GM12878 (cell line): Measurements from ENCODE around the gene HTR7. TPM values are rescaled to one million over a fixed set of nuclear protein-coding genes. Genes with fewer than 3 reads are reported as not detected.

Source experiments
- ATAC-seq: fragments of 200-7000 bp; cut with Tn5 transposase; 3 replicates; pipeline ENCODE4 v1.9.1; 2020; ENCODE audit warnings: mild to moderate bottlenecking, moderate library complexity
- BruUV-seq: library from RNA; stranded (reverse); fragments of 400-500 nt; replicated peaks from 2 replicates; lab custom pipeline; 2021; lab: Mats Ljungman, UMichigan
- CTCF ChIA-PET: fragments of 300-600 bp; sonication (Branson Sonifier 250); formaldehyde crosslinking; extraction: SDS; loops from one replicate; lab custom pipeline; 2021; ENCODE audit warnings: inconsistent platforms; lab: Yijun Ruan, JAX
- POLR2A ChIA-PET: fragments of 350-600 bp; formaldehyde crosslinking; extraction: SDS; loops from one replicate; lab custom pipeline; 2021; ENCODE audit warnings: inconsistent platforms; lab: Charles Lee
- RAD21 ChIA-PET: fragments of 300-600 bp; sonication (Branson Sonifier 250); formaldehyde crosslinking; loops from one replicate; lab custom pipeline; 2023; ENCODE audit warnings: antibody characterized with exemption; ENCODE audit not compliant: unreplicated experiment; lab: Charles Lee
- SMC1A ChIA-PET: fragments of 300-600 bp; sonication (Branson Sonifier 250); formaldehyde crosslinking; loops from one replicate; lab custom pipeline; 2023; ENCODE audit not compliant: unreplicated experiment, uncharacterized antibody; lab: Charles Lee
- DNase-seq: peaks from one replicate; pipeline ENCODE4 v3.0.0-alpha.2; 2011; ENCODE audit warnings: low read depth, low spot score
- FAIRE-seq: peaks from 3 replicates; lab custom pipeline; 2011; peaks lifted over from hg19 to GRCh38; lab: Jason Lieb, UNC
- H2AFZ ChIP-seq: 2 replicates; pipeline ENCODE4 v1.6.0; 2011; ENCODE audit warnings: low read depth, low read length, control low read depth; ENCODE audit not compliant: control insufficient read depth
- H3K27ac ChIP-seq: 2 replicates; pipeline ENCODE4 v1.5.1; 2011; ENCODE audit warnings: control low read depth; ENCODE audit not compliant: control insufficient read depth, insufficient read depth
- H3K27me3 ChIP-seq, 2 experiments: replicated peaks in 1 of 2; 2 replicates each; pipeline versions ENCODE4 v1.6.0 to v1.6.1; 2011; ENCODE audit warnings: low read length in 1 of 2; ENCODE audit not compliant: control insufficient read depth in 2 of 2, insufficient read depth in 2 of 2
- H3K36me3 ChIP-seq, 2 experiments: 2 replicates each; pipeline ENCODE4 v1.5.1; 2011; ENCODE audit warnings: low read length in 1 of 2; ENCODE audit not compliant: control insufficient read depth in 2 of 2, insufficient read depth in 2 of 2
- H3K4me1 ChIP-seq: 2 replicates; pipeline ENCODE4 v1.6.1; 2011; ENCODE audit warnings: mild to moderate bottlenecking, low read length, moderate library complexity, mixed read lengths; ENCODE audit not compliant: control insufficient read depth, insufficient read depth
- H3K4me2 ChIP-seq: 2 replicates; pipeline ENCODE4 v1.6.0; 2011; ENCODE audit warnings: control low read depth; ENCODE audit not compliant: control insufficient read depth, insufficient read depth
- H3K4me3 ChIP-seq: fragments of 200-600 bp; sonication (generic); 2 replicates; pipeline ENCODE4 v1.5.1; 2016
- H3K79me2 ChIP-seq: 2 replicates; pipeline ENCODE4 v1.6.0; 2011; ENCODE audit warnings: low read length; ENCODE audit not compliant: control insufficient read depth, insufficient read depth
- H3K9ac ChIP-seq: 2 replicates; pipeline ENCODE4 v1.8.0; 2011; ENCODE audit warnings: low read length, control low read depth, mixed read lengths; ENCODE audit not compliant: control insufficient read depth, insufficient read depth
- H3K9me3 ChIP-seq: replicated peaks from 3 replicates; pipeline ENCODE4 v1.5.1; 2011; ENCODE audit warnings: mild to moderate bottlenecking, low read length; ENCODE audit not compliant: control insufficient read depth, insufficient read depth
- H4K20me1 ChIP-seq: 2 replicates; pipeline ENCODE4 v1.6.0; 2011; ENCODE audit not compliant: control insufficient read depth, insufficient read depth
- ATF2 ChIP-seq: IDR thresholded peaks from 2 replicates; pipeline ENCODE4 v1.6.1; 2012; ENCODE audit warnings: low read length, inconsistent platforms
- BACH1 ChIP-seq: fragments of 450-650 bp; IDR thresholded peaks from 2 replicates; pipeline ENCODE4 v1.6.1; 2017; ENCODE audit warnings: mild to moderate bottlenecking, borderline replicate concordance
- BHLHE40 ChIP-seq, 2 experiments: fragments of 450-650 bp in 1 of 2; IDR thresholded peaks; 2 replicates each; pipeline ENCODE4 v1.6.1; 2011 to 2017; ENCODE audit warnings: low read depth in 2 of 2, borderline replicate concordance in 1 of 2, improper control_type of control experiment in 1 of 2, low read length in 1 of 2, mild to moderate bottlenecking in 1 of 2
- EED ChIP-seq: sonication (generic); IDR thresholded peaks from 2 replicates; pipeline ENCODE4 v1.6.1; 2016; ENCODE audit warnings: antibody characterized with exemption, low read depth
- EZH2 ChIP-seq: IDR thresholded peaks from 2 replicates; pipeline ENCODE4 v1.6.1; 2012; ENCODE audit warnings: low read depth, mild to moderate bottlenecking, control low read depth, inconsistent platforms, low read length, borderline replicate concordance; ENCODE audit not compliant: control insufficient read depth
- GATAD2B ChIP-seq: fragments of 450-650 bp; conservative IDR thresholded peaks from 2 replicates; pipeline ENCODE4 v1.6.1; 2017; ENCODE audit warnings: low read depth, mild to moderate bottlenecking, moderate library complexity
- JUNB ChIP-seq: IDR thresholded peaks from 2 replicates; pipeline ENCODE4 v1.6.1; 2016; ENCODE audit warnings: antibody characterized with exemption, mild to moderate bottlenecking
- NR2F1 ChIP-seq: fragments of 450-650 bp; conservative IDR thresholded peaks from 2 replicates; pipeline ENCODE4 v1.6.1; 2017; ENCODE audit warnings: mild to moderate bottlenecking
- POU2F2 ChIP-seq: IDR thresholded peaks from 3 replicates; pipeline ENCODE4 v1.6.1; 2011; ENCODE audit warnings: low read depth, mild to moderate bottlenecking, low read length, borderline replicate concordance
- RELA ChIP-seq: fragments of 450-650 bp; IDR thresholded peaks from 2 replicates; pipeline ENCODE4 v1.8.0; 2014; ENCODE audit warnings: borderline replicate concordance; ENCODE audit not compliant: partially characterized antibody
- RUNX3 ChIP-seq: IDR thresholded peaks from 2 replicates; pipeline ENCODE4 v1.6.1; 2012; ENCODE audit warnings: low read length, inconsistent platforms
- USF1 ChIP-seq: IDR thresholded peaks from 2 replicates; pipeline ENCODE4 v1.6.1; 2011; ENCODE audit warnings: borderline replicate concordance, low read depth, mild to moderate bottlenecking, moderate library complexity, mixed read lengths, low read length; ENCODE audit not compliant: insufficient read depth; ENCODE audit errors: extremely low read length
- WGBS: methylation state at CpG from one replicate; pipeline ENCODE4 v1.1.6; 2016; ENCODE audit warnings: low lambda C conversion rate; ENCODE audit not compliant: insufficient replicate concordance, insufficient coverage; ENCODE audit errors: missing lambda C conversion rate; 5-methylcytosine and 5-hydroxymethylcytosine counted together
- in situ Hi-C: fragments of 300-500 bp; cut with MboI; formaldehyde crosslinking; loops from 9 replicates; pipeline ENCODE4 v1.14.3; 2018; ENCODE audit warnings: mixed read lengths
- intact Hi-C: fragments of 100-400 bp; cut with micrococcal nuclease; formaldehyde crosslinking; loops from one replicate; pipeline ENCODE4 v1.14.2; 2022; ENCODE audit not compliant: unreplicated experiment
- polyA plus RNA-seq, 11 experiments: library from polyadenylated mRNA; depleted of rRNA in 4 of 11; unstranded in 6 of 11; stranded (reverse) in 5 of 11; fragments of >200 nt; fragmentation: Nextera tagmentation in 4 of 11; fragmentation: Illumina TruSeq in 1 of 11; extraction: Ambion mirVana in 4 of 11; extraction: Trizol in 1 of 11; gene quantifications; 1 replicate in 1 of 11; 2 replicates in 10 of 11; pipeline versions ENCODE4 v1.2.1 to v1.2.3, GENCODE V29; 2011 to 2016; ENCODE audit warnings: inconsistent platforms in 2 of 11, missing spikeins in 2 of 11, low read depth in 1 of 11
- total RNA-seq, 4 experiments: library from RNA; depleted of rRNA in 3 of 4; stranded (reverse); fragments of >200 nt in 3 of 4; fragmentation: Illumina TruSeq in 1 of 4; extraction: Trizol in 1 of 4; gene quantifications; 2 replicates each; pipeline versions ENCODE4 v1.2.1 to v1.2.3, GENCODE V29; 2013 to 2021
- TF ChIP-seq, protein P1 (sequence below): fragments of 450-650 bp; formaldehyde crosslinking; IDR thresholded peaks from 2 replicates; pipeline ENCODE4 v1.4.0; 2020; ENCODE audit warnings: mild to moderate bottlenecking, moderate library complexity

The HTR7 gene
- total and polyA plus RNA-seq, 10 of the 15 experiments (the other 5 are each of a cell fraction or from before 2014, with no cell fraction given) = 0.01 to 1.3 (median 0.06) TPM; not detected in 4

DNA sequence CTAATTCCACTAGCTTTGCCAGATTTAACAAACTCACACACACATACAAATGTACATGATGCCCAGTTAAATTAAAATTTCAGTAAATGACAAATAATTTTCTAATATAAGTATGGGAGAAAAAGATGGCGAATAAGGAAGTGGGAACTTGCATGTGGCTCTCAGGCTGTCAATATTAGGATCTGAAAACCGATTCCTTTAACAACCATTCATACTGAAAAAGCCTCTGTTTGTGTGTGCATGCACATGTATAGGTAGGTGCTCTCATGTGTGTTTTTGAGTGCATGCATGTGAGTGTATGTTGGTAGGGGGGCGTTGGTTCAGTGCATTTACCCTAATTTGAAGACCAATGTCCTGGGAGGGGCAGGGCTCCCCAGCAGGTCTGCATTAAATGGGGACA, 125.3 kb downstream of the HTR7 start:
- no TSS peak for BruUV-seq
- no peaks in the 10 kb centered on the region for H3K79me2 ChIP-seq
- CTCF ChIA-PET = no interaction called here
- no peak overlapping the region for H3K9ac ChIP-seq
- in situ Hi-C loops (no loop called here), intact Hi-C loops (no loop called here)
- DNase-seq = peak; percentile 12
- RAD21 ChIA-PET = no interaction called here
- peak overlapping the region; percentile 45; the same call in 1 of the 2 replicates for H3K27ac ChIP-seq
- 1% methylated on average over 3 of the region's 3 CpGs for WGBS
- no peaks in the 10 kb centered on the region for H3K4me1 ChIP-seq
- no peaks in the 10 kb centered on the region for H4K20me1 ChIP-seq
- no peak overlapping the region; the same call in 1 of the 2 replicates for H2AFZ ChIP-seq
- H3K27me3 ChIP-seq = no peaks in the 10 kb centered on the region
- H3K4me2 ChIP-seq = no peak overlapping the region
- ATAC-seq = peak; percentile 92
- SMC1A ChIA-PET = no interaction called here
- no peaks in the 10 kb centered on the region for H3K9me3 ChIP-seq
- POLR2A ChIA-PET = no interaction called here
- H3K4me3 ChIP-seq = no peak overlapping the region
- FAIRE-seq = no peak
- H3K36me3 ChIP-seq = no peaks in the 10 kb centered on the region
- no peak for TF ChIP-seq POU2F2
- TF ChIP-seq USF1 = no peak
- peak; percentile 65 for TF ChIP-seq RUNX3
- no peak for TF ChIP-seq NR2F1
- TF ChIP-seq RELA = no peak
- TF ChIP-seq BACH1 = no peak
- peak; percentile 34; the same call in 1 of the 2 replicates for TF ChIP-seq ATF2
- TF ChIP-seq BHLHE40 (IDR thresholded peaks at IDR 0.05; ENCODE audit: borderline replicate concordance in 1 of 2, low read depth in 2 of 2, low read length in 1 of 2) = 0 out of 4 replicates have a peak, but pooled peaks of 1 of the 2 experiments have one; percentile 30
- no peak for TF ChIP-seq EED
- TF ChIP-seq GATAD2B = no peak
- TF ChIP-seq, protein P1, sequence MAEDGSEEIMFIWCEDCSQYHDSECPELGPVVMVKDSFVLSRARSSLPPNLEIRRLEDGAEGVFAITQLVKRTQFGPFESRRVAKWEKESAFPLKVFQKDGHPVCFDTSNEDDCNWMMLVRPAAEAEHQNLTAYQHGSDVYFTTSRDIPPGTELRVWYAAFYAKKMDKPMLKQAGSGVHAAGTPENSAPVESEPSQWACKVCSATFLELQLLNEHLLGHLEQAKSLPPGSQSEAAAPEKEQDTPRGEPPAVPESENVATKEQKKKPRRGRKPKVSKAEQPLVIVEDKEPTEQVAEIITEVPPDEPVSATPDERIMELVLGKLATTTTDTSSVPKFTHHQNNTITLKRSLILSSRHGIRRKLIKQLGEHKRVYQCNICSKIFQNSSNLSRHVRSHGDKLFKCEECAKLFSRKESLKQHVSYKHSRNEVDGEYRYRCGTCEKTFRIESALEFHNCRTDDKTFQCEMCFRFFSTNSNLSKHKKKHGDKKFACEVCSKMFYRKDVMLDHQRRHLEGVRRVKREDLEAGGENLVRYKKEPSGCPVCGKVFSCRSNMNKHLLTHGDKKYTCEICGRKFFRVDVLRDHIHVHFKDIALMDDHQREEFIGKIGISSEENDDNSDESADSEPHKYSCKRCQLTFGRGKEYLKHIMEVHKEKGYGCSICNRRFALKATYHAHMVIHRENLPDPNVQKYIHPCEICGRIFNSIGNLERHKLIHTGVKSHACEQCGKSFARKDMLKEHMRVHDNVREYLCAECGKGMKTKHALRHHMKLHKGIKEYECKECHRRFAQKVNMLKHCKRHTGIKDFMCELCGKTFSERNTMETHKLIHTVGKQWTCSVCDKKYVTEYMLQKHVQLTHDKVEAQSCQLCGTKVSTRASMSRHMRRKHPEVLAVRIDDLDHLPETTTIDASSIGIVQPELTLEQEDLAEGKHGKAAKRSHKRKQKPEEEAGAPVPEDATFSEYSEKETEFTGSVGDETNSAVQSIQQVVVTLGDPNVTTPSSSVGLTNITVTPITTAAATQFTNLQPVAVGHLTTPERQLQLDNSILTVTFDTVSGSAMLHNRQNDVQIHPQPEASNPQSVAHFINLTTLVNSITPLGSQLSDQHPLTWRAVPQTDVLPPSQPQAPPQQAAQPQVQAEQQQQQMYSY (CRISPR knock-in tag) = no peak
- no peak for TF ChIP-seq EZH2
- TF ChIP-seq JUNB = peak; percentile 50
